Common myeloid progenitor, CD34-positive (primary cell): ENCODE data around the gene OLR1.

Experiments used
- CTCF ChIA-PET: fragments of 350-600 bp; sonication (Branson Sonifier 250); formaldehyde crosslinking; loops from one replicate; lab custom pipeline; 2021; ENCODE audit warnings: antibody characterized with exemption; lab: Charles Lee
- POLR2A ChIA-PET: fragments of 350-600 bp; sonication (Branson Sonifier 250); formaldehyde crosslinking; loops from one replicate; lab custom pipeline; 2021; ENCODE audit warnings: antibody characterized with exemption; lab: Charles Lee
- DNase-seq, 3 donors: peaks; one replicate each; pipeline versions ENCODE4 v3.0.0 to v3.0.0-alpha.2; 2013
- H3K27ac ChIP-seq, 2 experiments: 1 replicate in 1 of 2; 2 replicates in 1 of 2; pipeline ENCODE4 v1.7.0; 2013; ENCODE audit warnings: inconsistent platforms in 2 of 2, low read length in 2 of 2, mild to moderate bottlenecking in 2 of 2, low read depth in 1 of 2, moderate library complexity in 1 of 2; ENCODE audit not compliant: severe bottlenecking in 2 of 2, insufficient read depth in 1 of 2, poor library complexity in 1 of 2
- H3K27me3 ChIP-seq, 5 experiments: replicated peaks in 2 of 5; 1 replicate in 3 of 5; 2 replicates in 2 of 5; pipeline versions ENCODE4 v1.6.1 to v1.7.0; 2013; ENCODE audit warnings: low read length in 4 of 5, mild to moderate bottlenecking in 2 of 5, moderate library complexity in 2 of 5, inconsistent platforms in 1 of 5; ENCODE audit not compliant: insufficient read depth in 5 of 5, control insufficient read depth in 4 of 5
- H3K36me3 ChIP-seq, 4 experiments: 1 replicate in 2 of 4; 2 replicates in 2 of 4; pipeline versions ENCODE4 v1.6.1 to v1.7.0; 2013; ENCODE audit warnings: low read length in 3 of 4, control low read depth in 1 of 4, mild to moderate bottlenecking in 1 of 4; ENCODE audit not compliant: control insufficient read depth in 4 of 4, insufficient read depth in 4 of 4
- H3K4me1 ChIP-seq, 4 experiments: 1 replicate in 3 of 4; 2 replicates in 1 of 4; pipeline versions ENCODE4 v1.6.1 to v1.7.1; 2013; ENCODE audit warnings: low read length in 3 of 4, mild to moderate bottlenecking in 3 of 4, control low read depth in 1 of 4, inconsistent platforms in 1 of 4, moderate library complexity in 1 of 4; ENCODE audit not compliant: control insufficient read depth in 4 of 4, insufficient read depth in 4 of 4; ENCODE audit errors: control extremely low read depth in 1 of 4
- H3K4me3 ChIP-seq, 7 experiments: 1 replicate in 4 of 7; 2 replicates in 3 of 7; pipeline versions ENCODE4 v1.5.1 to v1.7.0; 2013; ENCODE audit warnings: mild to moderate bottlenecking in 7 of 7, low read length in 6 of 7, moderate library complexity in 6 of 7, inconsistent platforms in 2 of 7, low read depth in 2 of 7, control low read depth in 1 of 7; ENCODE audit not compliant: insufficient read depth in 4 of 7, control insufficient read depth in 1 of 7; ENCODE audit errors: extremely low read depth in 1 of 7
- H3K9me3 ChIP-seq, 5 experiments: 1 replicate in 4 of 5; 2 replicates in 1 of 5; pipeline versions ENCODE4 v1.6.1 to v1.7.1; 2013; ENCODE audit warnings: low read length in 4 of 5, mild to moderate bottlenecking in 2 of 5, inconsistent platforms in 1 of 5, low read depth in 1 of 5, moderate library complexity in 1 of 5; ENCODE audit not compliant: control insufficient read depth in 4 of 5, insufficient read depth in 2 of 5; ENCODE audit errors: control extremely low read depth in 1 of 5
- WGBS: methylation state at CpG from one replicate; pipeline ENCODE4 v1.1.5; 2013; ENCODE audit not compliant: insufficient coverage; 5-methylcytosine and 5-hydroxymethylcytosine counted together

Gene OLR1

DNA sequence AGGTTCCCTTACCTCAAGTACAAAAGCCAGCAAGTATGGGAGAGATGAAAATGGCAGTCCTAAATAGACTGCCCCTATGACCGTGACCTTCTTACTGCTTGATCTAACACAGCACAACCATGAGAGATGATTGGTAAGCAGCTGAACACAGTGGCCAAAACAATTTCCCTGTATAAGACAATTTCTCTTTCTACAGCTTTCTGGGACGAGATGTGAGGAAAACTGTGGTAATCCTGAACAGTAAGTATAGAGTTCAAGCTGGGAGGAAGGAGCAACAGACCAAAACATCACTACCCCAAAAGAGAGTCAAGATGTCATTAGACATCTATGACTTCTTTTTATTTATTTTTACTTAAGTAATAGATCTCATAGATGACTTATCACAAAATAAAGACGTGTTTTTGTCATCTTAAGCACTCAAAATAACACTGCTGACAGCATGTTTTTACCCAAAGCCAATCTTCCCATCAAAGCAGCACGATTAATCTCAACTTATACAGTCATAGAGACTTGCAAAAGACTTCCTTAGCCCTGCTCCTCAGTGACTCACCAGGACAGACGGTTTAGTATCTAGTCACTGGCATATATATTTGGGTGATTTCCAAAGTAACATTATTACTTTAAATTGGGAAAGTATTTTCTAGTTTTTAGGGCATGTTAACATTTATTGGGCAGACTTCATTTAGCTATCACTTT, 10.6 kb upstream of the OLR1 start:
- WGBS, result 75% methylated on average over 1 of the region's 5 CpGs
- H3K9me3 ChIP-seq, result no peaks in the 10 kb centered on the region
- no peaks in the 10 kb centered on the region for H3K36me3 ChIP-seq
- POLR2A ChIA-PET, result interaction anchor here (0.5 kb wide), 1 partner anchor 19 kb away, joined by 6 read pairs; no protein-coding TSS in a partner anchor
- CTCF ChIA-PET, result interaction anchor here (0.6 to 2.8 kb wide), 3 partner anchors 17 to 29 kb away, joined by 3 to 9 read pairs (median 3); no protein-coding TSS in a partner anchor
- no peaks in the 10 kb centered on the region for H3K27me3 ChIP-seq
- no peak overlapping the region for H3K4me3 ChIP-seq
- peaks cover 3 to 9% (median 4%) of the 10 kb centered on the region in 4 experiments for H3K4me1 ChIP-seq
- DNase-seq, result peak in 2 of 3 donors; percentile 20 to 26
- no peak overlapping the region for H3K27ac ChIP-seq

- Histone ChIP-seq H3K4me3 (no peak overlapping the region), H3K9me3 (no peaks in the 10 kb centered on the region), H3K4me1 (peaks cover 0 to 4% (median 0%) of the 10 kb centered on the region in 4 experiments), H3K36me3 (no peaks in the 10 kb centered on the region), H3K27me3 (peaks cover 0 to 2% (median 0%) of the 10 kb centered on the region in 5 experiments), H3K27ac (no peak overlapping the region)
- CTCF ChIA-PET, result no interaction called here
- DNase-seq, result no peak
- 96% methylated on average over 2 of the region's 5 CpGs for WGBS
- POLR2A ChIA-PET, result interaction anchor here (0.6 kb wide), 1 partner anchor 51 kb away, joined by 3 read pairs; no protein-coding TSS in a partner anchor
Observed at GRCh38 chr12:10179776-10180181, 7.8 kb upstream of the OLR1 start.

- WGBS, result 90% methylated on average over 2 of the region's 4 CpGs
- ChIA-PET CTCF (no interaction called here), POLR2A (no interaction called here)
- Histone ChIP-seq H3K4me1 (no peaks in the 10 kb centered on the region), H3K9me3 (no peaks in the 10 kb centered on the region), H3K27ac (no peak within 1 kb of the TSS), H3K27me3 (peaks cover 0 to 2% (median 0%) of the 10 kb centered on the region in 5 experiments), H3K36me3 (no peaks in the 10 kb centered on the region), H3K4me3 (no peak within 1 kb of the TSS)
- no peak for DNase-seq
Observed at GRCh38 chr12:10178821-10179220, 6.9 kb upstream of the OLR1 start, which contains the start of gene TMEM52B. TMEM52B (plus strand) TSS chr12:10179032; CDS start chr12:10179575, 543 bp downstream.

DNA sequence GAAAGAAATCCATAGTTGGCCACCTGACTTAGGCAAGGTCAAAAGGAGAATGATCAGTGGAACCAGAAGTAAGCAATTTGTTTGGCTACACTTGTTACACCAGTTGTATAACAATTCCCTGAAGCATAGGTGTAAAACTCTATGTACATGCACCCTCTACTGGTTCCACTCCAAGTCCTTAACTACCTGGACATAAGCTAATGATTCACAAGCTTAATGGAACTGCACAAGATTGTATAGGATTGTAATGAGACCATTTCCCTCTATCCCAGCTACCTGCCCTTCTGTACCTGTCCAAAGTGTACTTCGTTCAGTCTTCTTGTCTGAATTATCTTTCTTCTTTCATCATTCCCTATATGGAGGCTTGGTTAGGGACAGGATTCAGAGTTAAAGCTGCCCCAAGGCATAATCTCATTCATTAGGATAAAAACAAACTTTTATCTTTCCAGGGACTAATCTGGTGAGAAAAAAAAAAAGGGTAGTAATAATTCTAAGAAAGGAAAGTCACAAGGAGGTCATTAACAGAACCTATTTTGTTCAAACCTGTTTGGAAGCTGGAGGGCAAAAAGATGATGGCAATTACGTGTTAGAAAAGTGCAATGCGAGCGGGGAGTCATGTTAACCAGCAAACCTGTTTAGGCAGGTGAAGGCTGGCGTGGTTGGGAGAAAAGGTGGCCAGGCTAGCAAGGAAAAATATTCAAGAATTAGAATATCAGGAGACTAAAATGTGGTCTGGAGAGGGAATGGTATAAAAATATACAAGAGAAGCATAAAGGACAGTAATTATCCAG, 4.1 kb upstream of the OLR1 start:
- H3K27ac ChIP-seq, result no peak overlapping the region
- no peak for DNase-seq
- H3K9me3 ChIP-seq, result no peaks in the 10 kb centered on the region
- ChIA-PET CTCF (interaction anchor here (0.5 to 2.7 kb wide), 5 partner anchors 10 to 267 kb away, joined by 3 to 8 read pairs (median 5); no protein-coding TSS in a partner anchor), POLR2A (no interaction called here)
- WGBS, result 98% methylated on average over 4 of the region's 5 CpGs
- H3K4me3 ChIP-seq, result no peak overlapping the region
- peaks cover 0 to 2% (median 0%) of the 10 kb centered on the region in 5 experiments for H3K27me3 ChIP-seq
- H3K36me3 ChIP-seq, result no peaks in the 10 kb centered on the region
- no peaks in the 10 kb centered on the region for H3K4me1 ChIP-seq

GRCh38 chr12:10174986-10175614, 3.2 kb upstream of the OLR1 start:
- Histone ChIP-seq H3K9me3 (no peaks in the 10 kb centered on the region), H3K36me3 (no peaks in the 10 kb centered on the region), H3K4me3 (no peak overlapping the region), H3K4me1 (no peaks in the 10 kb centered on the region), H3K27me3 (peaks cover 0 to 2% (median 0%) of the 10 kb centered on the region in 5 experiments), H3K27ac (no peak overlapping the region)
- no peak for DNase-seq
- WGBS, result no CpG with 5 or more reads among the region's 2 CpGs
- ChIA-PET CTCF (interaction anchor here (1.0 to 2.7 kb wide), 2 partner anchors 11 to 14 kb away, joined by 5 to 8 read pairs; no protein-coding TSS in a partner anchor), POLR2A (no interaction called here)

DNA sequence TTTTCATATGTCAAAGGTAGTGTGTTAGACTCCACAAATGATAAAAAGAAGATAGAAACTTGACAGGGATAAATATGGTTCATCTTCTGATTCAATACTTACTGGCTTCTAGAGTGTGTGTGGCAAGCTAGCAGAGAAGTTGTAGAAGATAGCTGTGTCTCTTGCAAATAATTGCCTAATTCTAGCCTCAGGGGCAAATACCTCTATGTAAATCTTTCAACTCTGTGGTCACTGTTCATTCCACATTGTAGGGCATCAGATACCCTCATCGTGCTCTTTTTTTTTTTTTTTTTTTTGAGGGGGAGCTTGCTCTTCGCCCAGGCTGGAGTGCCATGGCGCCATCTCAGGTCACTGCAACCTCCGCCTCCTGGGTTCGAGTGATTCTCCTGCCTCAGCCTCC, 1.7 kb downstream of the OLR1 start:
- 82% methylated on average over 4 of the region's 5 CpGs for WGBS
- Histone ChIP-seq H3K9me3 (no peaks in the 10 kb centered on the region), H3K27ac (no peak overlapping the region), H3K4me3 (no peak overlapping the region), H3K36me3 (no peaks in the 10 kb centered on the region), H3K4me1 (no peaks in the 10 kb centered on the region), H3K27me3 (no peaks in the 10 kb centered on the region)
- no peak for DNase-seq
- ChIA-PET POLR2A (no interaction called here), CTCF (interaction anchor here (0.9 to 1.3 kb wide), 5 partner anchors 10 to 372 kb away, joined by 3 to 4 read pairs (median 4); no protein-coding TSS in a partner anchor)
